ENCODE results near the gene RASA2. TPM values are rescaled to one million over a fixed set of nuclear protein-coding genes. Genes with fewer than 3 reads are reported as not detected.
A peak's percentile ranks its signal among the peaks of the same experiment; 100 is the strongest.

The RASA2 gene
- total and polyA plus RNA-seq, 9 of the 15 experiments (the other 6 are each of a cell fraction or from before 2014, with no cell fraction given) = 2.0 to 12.8 (median 9.5) TPM

GRCh38 chr3:141652349-141652748 lies 165.5 kb downstream of the RASA2 start:
- no peak for DNase-seq (ENCODE audit: extremely low read depth in 1 of 4, low spot score in 3 of 4)
- peak overlapping the region; percentile 42 for H2AFZ ChIP-seq (ENCODE audit: low read depth, low read length)
- no TSS peak for BruUV-seq (replicated peaks)
- ATAC-seq = peak; percentile 48
- H3K36me3 ChIP-seq (ENCODE audit: control insufficient read depth, insufficient read depth, low read length) = no peaks in the 10 kb centered on the region
- no peaks in the 10 kb centered on the region for H3K79me2 ChIP-seq (ENCODE audit: control insufficient read depth, insufficient read depth, low read length)
- POLR2A ChIA-PET = no interaction called here
- FAIRE-seq = no peak
- intact Hi-C loops (cut with micrococcal nuclease) = no loop called here
- H3K9me1 ChIP-seq (ENCODE audit: control insufficient read depth, insufficient read depth, low read length) = no peaks in the 10 kb centered on the region
- H3K9me3 ChIP-seq (replicated peaks; ENCODE audit: control insufficient read depth, insufficient read depth, low read depth, low read length) = no peaks in the 10 kb centered on the region
- peaks cover 4 to 30% of the 10 kb centered on the region in 2 experiments; a peak in 3 of 5 replicates for H3K4me1 ChIP-seq (replicated peaks in 1 of 2; ENCODE audit: control insufficient read depth in 2 of 2, insufficient read depth in 2 of 2, low read length in 2 of 2)
- CTCF ChIA-PET (ENCODE audit: low intra/inter-chr PET ratio) = no interaction called here
- H4K20me1 ChIP-seq (replicated peaks; ENCODE audit: control insufficient read depth, insufficient read depth, low read length) = no peaks in the 10 kb centered on the region
- H3K27me3 ChIP-seq (ENCODE audit: control insufficient read depth in 2 of 2, insufficient read depth in 2 of 2, low read length in 2 of 2) = no peaks in the 10 kb centered on the region
- H3K27ac ChIP-seq (ENCODE audit: extremely low read depth, low read depth, low read length) = no peak overlapping the region
- no peak overlapping the region for H3K4me3 ChIP-seq
- peak overlapping the region; percentile 15; the same call in 1 of the 2 replicates for H3K4me2 ChIP-seq (ENCODE audit: insufficient read depth, low read length)
- in situ Hi-C loops (cut with MboI) = no loop called here
- no peak overlapping the region for H3K9ac ChIP-seq (ENCODE audit: insufficient read depth in 1 of 2, low read depth in 2 of 2, low read length in 2 of 2)
- 50% methylated on average over 5 of the region's 5 CpGs for WGBS (ENCODE audit: insufficient coverage, low coverage, missing lambda C conversion rate)
- TF ChIP-seq HDAC8 (tag; IDR thresholded peaks at IDR 0.05) (0 out of 2 replicates have a peak, but pooled peaks have one; percentile 47), RBM34 (IDR thresholded peaks at IDR 0.05; ENCODE audit: borderline replicate concordance, insufficient read depth, low read length) (no peak), TFAM (CRISPR knock-in tag; conservative IDR thresholded peaks at IDR 0.05) (no peak), NFE2L1 (tag; IDR thresholded peaks at IDR 0.05; ENCODE audit: borderline replicate concordance, low read depth) (peak; percentile 36; the same call in 1 of the 2 replicates), RNF219 (CRISPR knock-in tag; IDR thresholded peaks at IDR 0.05) (0 out of 2 replicates have a peak, but pooled peaks have one; percentile 26), DMBX1 (CRISPR knock-in tag; IDR thresholded peaks at IDR 0.05; ENCODE audit: borderline replicate concordance) (peak; percentile 75; the same call in 1 of the 2 replicates), NCOA2 (IDR thresholded peaks at IDR 0.05; ENCODE audit: partially characterized antibody in 2 of 2) (no peak), ZNF766 (CRISPR knock-in tag; conservative IDR thresholded peaks at IDR 0.05) (0 out of 2 replicates have a peak, but pooled peaks have one; percentile 16), SMAD3 (CRISPR knock-in tag; conservative IDR thresholded peaks at IDR 0.05) (0 out of 2 replicates have a peak, but pooled peaks have one; percentile 44), HINFP (tag; conservative IDR thresholded peaks at IDR 0.05; ENCODE audit: low read depth) (peak; percentile 64; the same call in 1 of the 2 replicates), DDX20 (tag; IDR thresholded peaks at IDR 0.05; ENCODE audit: low read depth) (peak; percentile 78), DIDO1 (tag; IDR thresholded peaks at IDR 0.05; ENCODE audit: low read depth) (0 out of 2 replicates have a peak, but pooled peaks have one; percentile 23)
- TF ChIP-seq, protein P1, sequence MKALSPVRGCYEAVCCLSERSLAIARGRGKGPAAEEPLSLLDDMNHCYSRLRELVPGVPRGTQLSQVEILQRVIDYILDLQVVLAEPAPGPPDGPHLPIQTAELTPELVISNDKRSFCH (CRISPR knock-in tag; IDR thresholded peaks at IDR 0.05) = no peak
- TF ChIP-seq, protein P1 (tag; IDR thresholded peaks at IDR 0.05) = peak; percentile 44; the same call in 1 of the 2 replicates
- TF ChIP-seq, protein P2, sequence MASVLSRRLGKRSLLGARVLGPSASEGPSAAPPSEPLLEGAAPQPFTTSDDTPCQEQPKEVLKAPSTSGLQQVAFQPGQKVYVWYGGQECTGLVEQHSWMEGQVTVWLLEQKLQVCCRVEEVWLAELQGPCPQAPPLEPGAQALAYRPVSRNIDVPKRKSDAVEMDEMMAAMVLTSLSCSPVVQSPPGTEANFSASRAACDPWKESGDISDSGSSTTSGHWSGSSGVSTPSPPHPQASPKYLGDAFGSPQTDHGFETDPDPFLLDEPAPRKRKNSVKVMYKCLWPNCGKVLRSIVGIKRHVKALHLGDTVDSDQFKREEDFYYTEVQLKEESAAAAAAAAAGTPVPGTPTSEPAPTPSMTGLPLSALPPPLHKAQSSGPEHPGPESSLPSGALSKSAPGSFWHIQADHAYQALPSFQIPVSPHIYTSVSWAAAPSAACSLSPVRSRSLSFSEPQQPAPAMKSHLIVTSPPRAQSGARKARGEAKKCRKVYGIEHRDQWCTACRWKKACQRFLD (CRISPR knock-in tag; IDR thresholded peaks at IDR 0.05) = 0 out of 2 replicates have a peak, but pooled peaks have one; percentile 30

Data from K562 (cell line).